ENCODE data around the gene SLC25A46. TPM values are rescaled to one million over a fixed set of nuclear protein-coding genes. Genes with fewer than 3 reads are reported as not detected.

SLC25A46 gene
- total and polyA plus RNA-seq, 2 of the 8 experiments (the other 6 are each of a cell fraction or from before 2014, with no cell fraction given) = 10.6 to 21.7 TPM

DNA sequence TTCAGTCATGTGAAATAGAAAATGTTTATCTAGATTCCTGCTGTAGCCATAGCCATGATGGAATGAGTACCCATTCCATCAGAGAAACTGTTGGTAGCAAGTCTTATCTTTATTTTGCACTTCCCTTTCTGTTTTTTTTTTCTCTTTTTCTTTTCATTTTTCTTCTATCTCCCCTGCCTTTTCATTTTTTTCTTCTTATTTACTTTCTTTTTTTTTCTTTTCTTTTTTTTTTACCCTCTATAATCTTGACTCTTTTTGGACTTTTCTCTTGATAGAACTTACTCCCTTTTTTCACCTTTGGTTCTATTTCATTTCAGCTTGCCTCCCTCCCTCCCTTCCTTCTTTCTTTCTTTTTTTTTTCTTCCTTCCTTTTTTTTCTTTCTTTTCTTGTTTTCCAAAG, 15.4 kb downstream of the SLC25A46 start:
- no peak overlapping the region for H3K4ac ChIP-seq (replicated peaks; ENCODE audit: insufficient read length, low read depth, low read length)
- H3K4me3 ChIP-seq (ENCODE audit: extremely low read depth in 1 of 4, insufficient read depth in 2 of 4, low read depth in 3 of 4, low read length in 4 of 4) = no peak overlapping the region
- CTCF ChIA-PET (ENCODE audit: partially characterized antibody) = no interaction called here
- H2AK5ac ChIP-seq (ENCODE audit: low read depth, low read length) = no peak overlapping the region
- no peak overlapping the region for H4K8ac ChIP-seq (ENCODE audit: extremely low read depth, insufficient read depth, low read length)
- H4K91ac ChIP-seq (replicated peaks; ENCODE audit: insufficient read length, low read length) = no peak overlapping the region
- no peak overlapping the region for H3K4me2 ChIP-seq (ENCODE audit: insufficient read depth in 1 of 2, low read depth in 2 of 2, low read length in 2 of 2)
- H2BK15ac ChIP-seq (ENCODE audit: low read length) = no peak overlapping the region
- H3K14ac ChIP-seq (ENCODE audit: insufficient read length) = no peak overlapping the region
- no peak overlapping the region for H3K27ac ChIP-seq (ENCODE audit: low read depth, low read length)
- H3K9ac ChIP-seq (replicated peaks in 1 of 4; ENCODE audit: extremely low read depth in 1 of 4, low read depth in 3 of 4, low read length in 3 of 4) = no peak overlapping the region
- DNase-seq (ENCODE audit: low read depth in 1 of 2, low spot score in 2 of 2) = no peak
- no peak overlapping the region for H2BK20ac ChIP-seq (ENCODE audit: low read length)
- no peak overlapping the region for H2AFZ ChIP-seq (ENCODE audit: low read length)
- H2BK5ac ChIP-seq (ENCODE audit: low read depth, low read length) = no peak overlapping the region
- H4K20me1 ChIP-seq (replicated peaks in 1 of 2; ENCODE audit: control insufficient read depth in 1 of 2, insufficient read depth in 2 of 2, low read length in 2 of 2) = no peaks in the 10 kb centered on the region
- H3K9me3 ChIP-seq (ENCODE audit: insufficient read depth in 2 of 2, low read depth in 1 of 2, low read length in 1 of 2) = no peaks in the 10 kb centered on the region
- POLR2A ChIA-PET (ENCODE audit: partially characterized antibody) = no interaction called here
- H3K4me1 ChIP-seq (replicated peaks in 1 of 4; ENCODE audit: control insufficient read depth in 3 of 4, insufficient read depth in 4 of 4, low read length in 3 of 4) = no peaks in the 10 kb centered on the region
- peaks cover 0 to 4% (median 0%) of the 10 kb centered on the region in 4 experiments; a peak in 1 of 8 replicates for H3K36me3 ChIP-seq (ENCODE audit: control insufficient read depth in 2 of 4, insufficient read depth in 4 of 4, low read length in 3 of 4)
- H4K5ac ChIP-seq (ENCODE audit: insufficient read length, low read depth, low read length) = no peak overlapping the region
- no peak overlapping the region for H2BK120ac ChIP-seq (replicated peaks; ENCODE audit: low read depth, low read length)
- FAIRE-seq = no peak
- H3K23ac ChIP-seq (ENCODE audit: insufficient read length) = no peak overlapping the region
- no peaks in the 10 kb centered on the region; the same call in 1 of the 2 replicates for H3K23me2 ChIP-seq (ENCODE audit: low read depth, low read length)
- H3K79me2 ChIP-seq (ENCODE audit: control insufficient read depth in 1 of 2, insufficient read depth in 2 of 2, low read length in 2 of 2) = no peaks in the 10 kb centered on the region
- no peak overlapping the region for H3K56ac ChIP-seq (replicated peaks; ENCODE audit: insufficient read length, low read depth, low read length)
- no peak overlapping the region for H2BK12ac ChIP-seq (ENCODE audit: low read depth, low read length)
- no peaks in the 10 kb centered on the region for H3K27me3 ChIP-seq (replicated peaks in 1 of 4; ENCODE audit: control insufficient read depth in 3 of 4, extremely low read depth in 1 of 4, insufficient read depth in 3 of 4, low read length in 3 of 4)
- H3K79me1 ChIP-seq (ENCODE audit: low read depth, low read length) = no peaks in the 10 kb centered on the region
- H3K18ac ChIP-seq (ENCODE audit: extremely low read depth, low read length) = no peak overlapping the region
- TF ChIP-seq CBX8 (IDR thresholded peaks at IDR 0.05; ENCODE audit: borderline replicate concordance, low read depth, low read length) = no peak
- TF ChIP-seq SP1 (IDR thresholded peaks at IDR 0.05; ENCODE audit: low read depth, low read length) = no peak
- TF ChIP-seq ZNF274 (IDR thresholded peaks at IDR 0.05; ENCODE audit: borderline replicate concordance, extremely low read depth, low read length) = no peak
- TF ChIP-seq, protein P1, sequence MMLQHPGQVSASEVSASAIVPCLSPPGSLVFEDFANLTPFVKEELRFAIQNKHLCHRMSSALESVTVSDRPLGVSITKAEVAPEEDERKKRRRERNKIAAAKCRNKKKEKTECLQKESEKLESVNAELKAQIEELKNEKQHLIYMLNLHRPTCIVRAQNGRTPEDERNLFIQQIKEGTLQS (IDR thresholded peaks at IDR 0.05; ENCODE audit: insufficient read depth, low read depth, low read length) = no peak
- TF ChIP-seq BRCA1 (IDR thresholded peaks at IDR 0.05; ENCODE audit: low read depth, low read length) = no peak
- no peak for TF ChIP-seq BACH1 (IDR thresholded peaks at IDR 0.05; ENCODE audit: low read length)
- no peak for TF ChIP-seq RXRA (IDR thresholded peaks at IDR 0.05; ENCODE audit: insufficient read depth, low read depth, low read length)
- TF ChIP-seq SIN3A (conservative IDR thresholded peaks at IDR 0.05 in 1 of 2, IDR thresholded peaks at IDR 0.05 in 1 of 2; ENCODE audit: low read depth in 1 of 2, low read length in 2 of 2) = no peak
- TF ChIP-seq KDM5A (IDR thresholded peaks at IDR 0.05; ENCODE audit: low read length) = no peak
- TF ChIP-seq GTF2F1 (IDR thresholded peaks at IDR 0.05; ENCODE audit: borderline replicate concordance, low read depth, low read length) = no peak
- TF ChIP-seq, protein P2, sequence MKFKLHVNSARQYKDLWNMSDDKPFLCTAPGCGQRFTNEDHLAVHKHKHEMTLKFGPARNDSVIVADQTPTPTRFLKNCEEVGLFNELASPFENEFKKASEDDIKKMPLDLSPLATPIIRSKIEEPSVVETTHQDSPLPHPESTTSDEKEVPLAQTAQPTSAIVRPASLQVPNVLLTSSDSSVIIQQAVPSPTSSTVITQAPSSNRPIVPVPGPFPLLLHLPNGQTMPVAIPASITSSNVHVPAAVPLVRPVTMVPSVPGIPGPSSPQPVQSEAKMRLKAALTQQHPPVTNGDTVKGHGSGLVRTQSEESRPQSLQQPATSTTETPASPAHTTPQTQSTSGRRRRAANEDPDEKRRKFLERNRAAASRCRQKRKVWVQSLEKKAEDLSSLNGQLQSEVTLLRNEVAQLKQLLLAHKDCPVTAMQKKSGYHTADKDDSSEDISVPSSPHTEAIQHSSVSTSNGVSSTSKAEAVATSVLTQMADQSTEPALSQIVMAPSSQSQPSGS (IDR thresholded peaks at IDR 0.05; ENCODE audit: low read length) = no peak
- no peak for TF ChIP-seq TCF12 (IDR thresholded peaks at IDR 0.05; ENCODE audit: low read depth, low read length)
- TF ChIP-seq HDAC6 (IDR thresholded peaks at IDR 0.05; ENCODE audit: low read depth, low read length) = no peak
